GM19351 (cell line): ENCODE measurements around the gene MYO7A.

Source experiments
- ATAC-seq: cut with Tn5 transposase; IDR thresholded peaks from one replicate; pipeline ENCODE4 v1.9.1; 2021; ENCODE audit warnings: mild to moderate bottlenecking, moderate library complexity; ENCODE audit not compliant: unreplicated experiment

Gene MYO7A

DNA sequence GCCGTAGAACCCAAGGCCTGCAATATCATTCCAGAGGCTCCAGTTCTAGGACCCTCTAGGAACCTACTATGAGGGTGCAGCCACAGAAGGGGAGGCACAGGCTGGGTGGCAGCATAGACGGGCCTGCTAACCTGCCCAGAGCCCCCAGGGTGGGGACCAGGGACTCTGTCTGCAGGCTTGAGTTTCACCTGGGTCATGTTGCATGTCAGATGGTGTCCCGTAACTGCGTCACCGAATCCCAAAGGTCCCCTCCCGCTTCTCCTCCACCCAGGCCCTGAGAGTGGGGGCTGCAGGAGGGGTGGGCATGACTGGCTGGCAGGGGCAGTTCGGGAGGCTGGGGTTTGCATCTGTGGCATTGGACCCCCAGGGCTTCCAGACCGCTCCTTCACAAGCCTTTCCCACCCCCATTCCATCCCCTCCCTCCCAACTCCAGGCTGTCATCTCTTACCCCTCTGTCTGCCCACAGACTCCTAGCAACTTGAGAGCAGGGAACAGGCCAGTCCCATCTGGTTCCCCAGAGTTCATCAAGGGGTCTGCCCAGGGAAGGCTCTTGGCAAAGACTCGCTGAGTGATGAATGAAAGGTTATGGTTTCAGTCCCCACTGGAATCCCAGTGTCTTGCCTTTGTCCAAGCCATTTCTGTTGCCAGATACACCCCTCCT is 16.3 kb downstream of the MYO7A start:
- ATAC-seq = no peak

DNA sequence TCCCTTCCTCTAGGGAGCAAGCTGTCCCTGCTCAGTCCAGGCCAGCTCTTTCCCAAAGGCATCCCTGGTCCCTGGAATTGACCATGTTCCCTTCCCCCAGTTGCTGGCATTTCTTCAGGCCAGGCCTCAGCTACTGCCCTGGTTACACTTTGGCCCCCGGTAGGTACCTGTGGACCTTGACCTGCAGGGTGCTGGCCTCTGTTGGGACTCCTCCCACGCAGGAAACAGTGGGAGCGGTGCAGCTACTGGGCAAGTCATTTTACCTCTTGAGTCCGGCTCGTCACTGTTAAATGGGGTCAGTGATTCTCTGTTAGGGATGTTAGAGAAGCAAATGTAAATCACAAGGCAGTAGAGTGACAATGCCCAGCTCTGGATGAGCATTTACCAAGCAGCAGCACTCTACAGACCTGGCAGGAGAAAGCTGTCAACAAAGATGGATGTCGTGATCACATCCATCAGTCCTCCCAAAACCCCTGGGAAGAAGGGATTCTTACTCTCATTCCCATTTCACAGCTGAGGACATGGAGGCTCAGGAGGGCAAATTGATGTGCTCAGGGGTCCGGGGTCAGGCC is 16.9 kb downstream of the MYO7A start:
- ATAC-seq = no peak

DNA sequence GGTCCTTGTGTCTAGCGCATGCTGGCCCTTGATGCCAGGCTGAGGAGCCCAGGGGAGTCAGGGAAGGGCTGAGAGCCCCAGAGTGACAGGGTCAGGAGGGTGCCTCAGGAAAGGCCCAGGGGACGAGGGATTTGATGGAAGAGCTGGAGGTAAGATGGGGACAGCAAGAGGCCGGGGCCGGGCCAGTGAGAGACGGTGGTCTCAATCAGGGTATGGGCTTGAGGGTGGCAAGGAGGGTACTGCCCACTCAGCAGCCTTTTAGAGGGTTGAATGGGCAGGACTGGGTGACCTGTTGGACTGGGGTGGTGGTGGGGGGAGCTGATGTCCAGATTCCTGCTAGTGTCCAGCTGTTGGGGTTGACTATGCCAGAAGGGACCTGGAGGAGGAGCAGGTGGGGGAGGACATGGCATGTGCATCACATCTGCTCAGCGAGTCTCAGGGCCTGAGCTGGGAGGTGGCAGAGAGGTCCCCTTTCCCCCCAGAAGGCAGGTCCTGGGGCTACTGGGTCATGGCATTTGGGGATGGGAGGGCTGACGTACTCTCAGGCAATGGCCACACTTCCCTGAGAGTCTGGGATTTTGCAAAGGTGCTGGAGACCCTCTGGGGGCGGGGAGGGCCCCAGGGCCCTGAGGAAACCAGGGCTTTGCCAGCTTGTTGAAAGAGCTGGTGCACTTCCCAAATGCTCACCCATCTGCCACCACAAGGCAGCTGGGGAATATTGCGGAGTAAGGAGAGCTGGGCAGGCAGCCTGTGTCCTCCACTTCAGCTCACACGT is 18.4 kb downstream of the MYO7A start:
- no peak for ATAC-seq

DNA sequence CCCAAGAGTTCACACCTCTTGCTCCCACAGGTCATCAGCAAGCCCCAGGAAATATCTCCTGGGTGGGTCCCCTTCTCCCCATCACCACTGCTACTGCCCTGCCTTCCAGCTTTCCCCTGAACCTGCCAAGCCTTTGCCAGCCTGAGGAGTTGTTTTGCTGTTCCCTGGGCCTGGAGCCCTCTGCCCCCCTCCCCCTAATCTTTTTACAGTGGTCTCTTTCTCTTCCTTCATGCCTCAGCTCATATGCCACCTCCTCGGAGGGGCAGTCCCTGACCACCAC is 18.9 kb downstream of the MYO7A start:
- ATAC-seq = no peak

DNA sequence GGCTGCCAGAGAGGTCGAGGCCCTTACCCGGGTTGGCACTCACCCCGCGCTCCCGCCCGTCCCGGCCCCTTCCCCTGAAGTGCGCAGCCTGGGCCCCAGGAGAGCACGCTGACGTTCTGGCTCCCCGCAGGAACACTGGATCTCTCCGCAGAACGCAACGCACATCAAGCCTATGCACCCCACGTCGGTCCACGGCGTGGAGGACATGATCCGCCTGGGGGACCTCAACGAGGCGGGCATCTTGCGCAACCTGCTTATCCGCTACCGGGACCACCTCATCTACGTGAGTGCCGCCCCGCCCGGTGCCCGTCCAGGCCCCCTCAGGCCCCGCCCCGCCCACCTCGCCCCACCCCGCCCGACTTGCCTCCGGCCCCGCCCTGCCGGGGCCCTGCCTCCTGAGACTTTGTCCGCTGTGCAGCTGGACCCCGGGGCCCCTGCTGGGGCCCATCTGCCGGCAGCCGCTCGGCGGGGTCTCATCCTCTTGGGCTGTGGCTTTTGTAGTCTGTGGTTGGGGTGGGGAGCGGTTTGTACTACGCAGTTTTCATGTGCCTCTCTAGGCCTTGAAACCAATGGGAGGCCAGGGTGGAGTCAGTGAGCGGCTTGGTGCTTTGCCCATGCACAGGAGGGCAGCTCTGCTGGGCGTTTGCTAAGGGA is 19.7 kb downstream of the MYO7A start:
- no peak for ATAC-seq

DNA sequence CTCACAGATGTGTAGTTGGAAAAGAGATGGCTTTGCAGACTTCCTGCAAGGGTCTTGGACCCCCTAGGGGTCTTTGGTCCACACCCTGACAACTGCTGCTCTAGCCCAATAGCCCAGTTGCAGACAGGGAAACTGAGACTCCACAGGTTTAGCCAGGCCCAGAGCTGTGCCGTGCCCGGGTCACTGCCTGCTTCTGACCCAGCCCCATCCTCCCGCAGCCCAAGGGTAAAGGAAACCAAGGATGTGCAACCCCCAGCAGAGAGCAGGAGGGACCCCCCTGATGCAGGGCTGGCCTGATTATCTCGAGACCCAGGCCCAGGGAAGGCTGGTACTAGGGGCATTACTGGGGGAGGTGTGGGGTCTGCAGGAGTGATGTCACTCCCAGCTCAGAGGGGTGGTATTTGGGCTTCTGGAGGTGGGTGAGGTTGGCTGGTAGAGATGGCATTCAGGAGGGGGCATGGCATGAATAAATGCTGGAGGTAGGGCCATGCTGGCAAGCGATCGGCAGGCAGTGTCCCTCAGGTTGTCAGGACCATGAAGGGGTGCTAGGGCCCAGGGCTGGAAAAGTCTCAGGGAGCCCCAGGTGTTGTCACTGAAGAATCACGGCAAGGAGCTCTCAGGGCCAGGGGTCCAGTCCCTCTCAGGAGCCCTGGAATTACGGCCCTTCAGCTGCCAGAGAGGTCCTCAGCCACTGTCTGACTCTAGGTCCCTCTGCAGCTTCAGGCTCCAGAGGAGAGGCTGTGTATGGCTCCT is 21.1 kb downstream of the MYO7A start:
- no peak for ATAC-seq

DNA sequence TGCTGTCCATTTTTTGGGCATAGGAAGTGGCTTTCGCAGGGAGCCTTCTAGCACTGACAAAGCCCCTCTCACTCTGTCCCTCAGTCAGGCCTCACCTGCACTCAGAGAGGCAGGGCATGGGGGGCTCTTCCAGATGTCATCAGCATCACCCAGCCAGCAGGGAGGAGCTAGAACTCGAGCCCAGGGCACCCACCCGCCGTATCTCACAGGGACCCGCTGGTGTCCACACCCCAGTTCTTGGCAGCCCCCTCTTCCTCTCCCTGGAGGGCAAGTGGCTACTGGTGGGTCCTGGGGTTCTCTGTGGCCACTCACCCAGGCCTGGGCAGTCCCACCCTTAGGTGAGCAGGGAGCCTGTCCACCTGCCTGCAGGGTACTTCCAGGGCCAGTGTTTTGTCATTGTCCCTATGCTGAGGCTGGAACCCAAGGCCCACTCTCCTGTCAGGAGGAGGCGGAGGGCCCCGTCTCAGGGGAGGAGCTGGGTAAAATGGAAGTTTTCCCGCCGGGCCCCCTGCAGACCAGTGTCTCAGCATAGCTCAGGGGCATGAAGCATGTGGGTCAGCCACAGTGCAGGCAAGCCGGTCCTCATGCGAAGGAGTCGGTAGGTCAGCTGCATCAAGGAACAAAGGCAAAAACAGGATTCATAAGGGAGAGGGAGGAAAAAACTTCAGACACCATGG is 21.8 kb downstream of the MYO7A start:
- no peak for ATAC-seq

DNA sequence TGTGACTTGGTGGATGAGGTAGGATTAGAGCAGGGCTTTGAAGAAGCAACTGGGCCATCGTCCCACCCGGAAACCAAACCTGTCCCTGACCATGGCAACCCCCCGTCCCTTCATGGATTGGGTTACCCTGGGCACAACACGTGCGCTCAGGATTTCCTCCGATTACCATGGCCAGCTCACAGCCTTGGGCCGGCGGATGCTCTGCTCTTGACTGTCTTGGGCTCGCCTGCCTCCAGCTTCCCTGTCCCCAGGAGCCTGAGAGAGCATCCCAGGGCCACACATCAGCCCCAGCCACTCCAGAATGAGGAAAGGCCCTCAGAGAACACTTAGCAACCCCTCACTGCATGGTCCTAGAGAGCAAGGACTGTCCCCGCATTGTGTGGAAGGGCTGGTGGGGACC is 22.8 kb downstream of the MYO7A start:
- ATAC-seq = no peak

DNA sequence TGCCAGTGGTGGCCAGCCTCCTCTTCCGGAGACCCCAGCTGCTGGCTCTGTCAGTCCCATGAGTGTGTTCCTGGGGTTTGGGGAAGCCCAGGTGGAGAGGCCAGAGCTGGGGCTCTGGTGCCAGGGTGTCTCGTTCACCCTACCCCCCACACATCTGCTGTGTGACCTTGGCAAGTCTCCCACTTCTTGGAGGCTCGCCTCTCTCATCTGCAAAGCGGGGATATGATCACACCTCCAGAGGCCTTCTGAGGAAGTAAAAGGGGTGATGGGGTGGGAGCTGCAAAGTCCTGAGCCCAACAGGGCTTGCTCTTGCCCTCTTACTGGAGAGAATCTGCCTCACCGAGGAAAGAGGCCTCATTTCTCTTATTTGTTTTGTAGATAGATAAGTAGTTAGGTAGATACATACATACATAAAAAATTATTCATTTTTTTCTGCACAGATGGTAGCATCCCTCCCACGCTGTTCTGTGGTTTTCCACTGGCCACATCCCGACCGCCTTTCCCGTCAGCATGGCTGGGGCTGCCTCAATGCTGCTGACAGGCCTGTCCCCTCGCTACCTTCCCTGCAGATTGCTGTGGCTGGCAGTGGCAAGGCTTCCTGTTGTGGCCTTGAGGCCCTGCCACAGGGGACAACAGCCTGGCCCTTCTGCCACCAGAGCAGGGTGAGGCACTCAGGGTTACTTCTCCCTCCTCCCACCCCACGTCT is 23.9 kb downstream of the MYO7A start:
- no peak for ATAC-seq

DNA sequence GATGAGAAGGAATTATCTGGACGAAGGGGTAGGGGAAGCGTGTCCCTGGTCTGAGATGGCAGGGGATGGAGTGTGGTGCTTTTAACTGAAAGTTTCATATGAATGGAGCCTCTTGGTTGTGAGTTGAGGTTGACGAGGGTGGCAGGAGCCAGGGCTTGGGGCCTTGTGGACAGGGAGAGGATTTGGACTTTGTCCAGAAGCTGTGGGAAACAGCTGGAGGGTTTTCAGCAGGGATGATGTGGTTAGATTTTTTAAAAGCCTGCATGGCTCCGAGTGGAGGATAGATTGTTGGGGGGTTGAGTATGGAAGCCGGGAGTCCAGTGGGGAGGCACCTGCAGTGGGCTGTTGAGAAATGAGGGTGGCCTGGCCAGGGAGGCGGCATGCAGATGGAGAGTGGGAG is 24.8 kb downstream of the MYO7A start:
- no peak for ATAC-seq

DNA sequence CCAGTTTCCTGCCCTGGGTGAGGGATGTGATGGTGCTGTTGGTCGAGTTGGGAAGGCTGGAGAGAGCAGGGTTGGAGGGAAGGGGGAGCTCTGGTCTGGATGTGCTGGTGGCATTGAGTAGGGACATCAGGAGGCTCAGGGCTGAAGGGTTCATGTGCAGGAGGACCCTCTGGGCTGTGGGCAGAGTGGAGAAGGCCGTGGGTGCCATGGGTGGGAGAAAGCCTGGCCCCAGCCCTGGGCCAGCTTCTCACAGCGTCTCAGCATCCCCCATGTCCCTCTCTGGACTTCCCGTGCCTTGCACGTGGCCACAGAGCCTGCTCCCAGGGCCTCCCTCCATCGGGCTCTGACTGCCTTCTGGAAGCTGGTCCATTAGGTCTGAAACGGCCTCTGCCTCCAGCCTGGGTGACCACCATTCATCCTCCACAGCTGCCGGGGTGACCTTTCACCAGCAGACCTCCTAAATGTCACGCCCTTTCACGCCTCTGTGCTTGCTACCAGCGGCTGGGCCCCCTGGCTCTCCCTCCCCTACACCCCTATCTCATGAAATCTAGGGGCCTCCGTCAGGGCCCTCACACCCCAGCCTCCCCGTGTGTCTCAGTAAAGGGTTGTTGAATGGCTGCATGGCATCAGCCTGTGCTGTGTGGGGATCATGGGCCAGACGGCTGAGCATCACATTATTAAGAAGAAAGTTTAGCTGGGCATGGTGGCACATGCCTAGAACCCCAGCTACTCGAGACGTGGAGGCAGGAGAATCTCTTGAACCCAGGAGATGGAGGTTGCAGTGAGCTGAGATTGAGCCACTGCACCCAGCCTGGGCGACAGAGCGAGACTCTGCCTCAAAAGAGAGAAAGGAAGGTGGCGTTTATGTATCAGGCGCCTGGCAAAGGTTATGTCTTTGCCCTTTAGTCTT is 25.5 kb downstream of the MYO7A start:
- ATAC-seq = no peak

DNA sequence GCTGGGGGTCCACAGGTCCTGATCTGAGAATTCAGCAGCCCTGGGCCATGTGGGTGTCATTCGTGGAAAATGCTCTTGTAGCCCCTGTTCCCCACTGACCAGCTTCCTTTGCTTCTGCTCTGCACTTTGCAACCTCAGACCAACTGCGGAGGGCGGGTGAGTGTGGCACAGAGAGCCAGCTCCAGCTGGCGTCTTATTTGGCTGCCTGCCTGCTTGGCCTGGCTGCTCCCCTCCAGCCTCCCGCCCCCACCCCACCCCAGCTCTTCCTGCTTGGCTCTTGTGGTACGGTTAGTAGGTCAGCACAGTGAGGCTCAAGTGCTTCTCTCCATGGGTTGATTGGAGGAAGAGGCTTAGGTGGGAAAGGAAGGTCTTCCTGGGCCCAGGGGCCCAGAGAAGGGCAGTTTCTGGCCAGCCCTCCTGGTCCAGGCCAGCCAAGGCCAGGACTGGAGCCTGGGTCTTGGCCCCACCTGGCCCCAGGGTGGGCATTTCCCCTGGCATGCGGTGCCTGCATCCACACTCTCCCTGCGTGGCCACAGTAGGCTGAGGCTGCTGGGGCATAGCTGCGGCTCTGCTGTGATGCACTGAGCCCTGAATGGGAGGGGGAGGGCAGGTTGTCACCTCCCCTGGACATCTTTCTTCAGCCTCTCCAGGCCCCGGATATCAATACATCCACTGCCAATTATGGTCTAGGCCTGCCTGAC is 26.5 kb downstream of the MYO7A start:
- no peak for ATAC-seq

DNA sequence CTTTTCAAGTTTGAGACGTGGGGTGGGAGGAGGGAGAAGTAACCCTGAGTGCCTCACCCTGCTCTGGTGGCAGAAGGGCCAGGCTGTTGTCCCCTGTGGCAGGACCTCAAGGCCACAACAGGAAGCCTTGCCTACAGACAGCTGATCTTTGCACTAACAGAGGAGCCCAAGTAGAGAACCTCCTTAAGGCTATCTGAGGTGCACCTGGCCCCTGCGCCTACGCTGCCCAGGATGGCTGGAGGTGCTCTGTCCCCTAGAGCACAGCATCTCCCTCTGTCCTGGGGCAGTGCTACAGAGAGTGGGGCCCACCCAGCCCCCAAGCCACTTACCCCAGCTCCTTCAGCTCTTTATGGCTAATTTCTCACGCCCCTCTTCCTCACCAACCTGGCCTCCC is 27.0 kb downstream of the MYO7A start:
- no peak for ATAC-seq

DNA sequence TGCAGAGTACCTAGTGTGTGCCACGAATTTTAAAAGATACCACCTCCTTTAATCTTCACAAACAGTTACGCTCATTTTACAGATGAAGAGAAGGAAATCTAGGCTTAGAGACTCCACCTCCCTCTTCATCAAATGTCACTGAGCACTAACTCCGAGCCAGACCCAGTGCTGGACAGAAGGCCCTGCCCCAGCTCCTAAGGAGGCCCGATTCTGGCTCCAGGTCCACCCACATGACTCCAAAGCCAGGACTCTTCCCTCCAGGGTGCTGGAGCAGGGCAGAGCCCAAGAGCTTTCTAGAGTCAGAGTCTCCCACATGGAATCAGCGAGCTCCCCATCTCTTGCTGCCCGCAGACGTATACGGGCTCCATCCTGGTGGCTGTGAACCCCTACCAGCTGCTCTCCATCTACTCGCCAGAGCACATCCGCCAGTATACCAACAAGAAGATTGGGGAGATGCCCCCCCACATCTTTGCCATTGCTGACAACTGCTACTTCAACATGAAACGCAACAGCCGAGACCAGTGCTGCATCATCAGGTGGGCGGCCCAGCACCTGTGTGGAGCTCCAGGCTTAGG is 27.6 kb downstream of the MYO7A start:
- ATAC-seq = no peak

DNA sequence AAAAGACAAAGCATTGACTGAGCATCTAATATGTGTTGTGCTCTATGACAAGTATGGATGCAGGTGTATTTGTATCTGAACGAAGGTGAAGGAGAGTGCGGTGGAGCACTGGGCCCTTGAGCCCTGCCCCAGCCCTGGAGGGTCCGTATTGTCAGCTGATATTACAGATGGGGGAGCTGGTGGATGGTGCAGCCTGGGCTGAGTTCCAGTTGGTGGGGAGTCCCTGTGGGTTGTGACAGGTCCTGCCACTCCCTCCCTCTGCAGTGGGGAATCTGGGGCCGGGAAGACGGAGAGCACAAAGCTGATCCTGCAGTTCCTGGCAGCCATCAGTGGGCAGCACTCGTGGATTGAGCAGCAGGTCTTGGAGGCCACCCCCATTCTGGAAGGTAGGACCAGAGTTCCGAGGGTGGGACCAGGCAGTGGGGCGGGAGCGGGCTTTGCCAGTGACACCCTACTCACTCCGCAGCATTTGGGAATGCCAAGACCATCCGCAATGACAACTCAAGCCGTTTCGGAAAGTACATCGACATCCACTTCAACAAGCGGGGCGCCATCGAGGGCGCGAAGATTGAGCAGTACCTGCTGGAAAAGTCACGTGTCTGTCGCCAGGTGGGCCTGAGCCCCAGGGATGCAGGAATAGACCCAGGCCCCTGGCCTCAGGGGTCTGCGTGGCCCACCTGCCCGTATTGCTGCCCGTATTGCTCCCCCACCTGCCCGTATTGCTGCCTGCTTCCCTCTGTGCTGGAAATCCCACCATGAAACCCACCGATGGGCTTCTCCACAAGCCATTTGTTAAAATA is 28.6 kb downstream of the MYO7A start:
- no peak for ATAC-seq

DNA sequence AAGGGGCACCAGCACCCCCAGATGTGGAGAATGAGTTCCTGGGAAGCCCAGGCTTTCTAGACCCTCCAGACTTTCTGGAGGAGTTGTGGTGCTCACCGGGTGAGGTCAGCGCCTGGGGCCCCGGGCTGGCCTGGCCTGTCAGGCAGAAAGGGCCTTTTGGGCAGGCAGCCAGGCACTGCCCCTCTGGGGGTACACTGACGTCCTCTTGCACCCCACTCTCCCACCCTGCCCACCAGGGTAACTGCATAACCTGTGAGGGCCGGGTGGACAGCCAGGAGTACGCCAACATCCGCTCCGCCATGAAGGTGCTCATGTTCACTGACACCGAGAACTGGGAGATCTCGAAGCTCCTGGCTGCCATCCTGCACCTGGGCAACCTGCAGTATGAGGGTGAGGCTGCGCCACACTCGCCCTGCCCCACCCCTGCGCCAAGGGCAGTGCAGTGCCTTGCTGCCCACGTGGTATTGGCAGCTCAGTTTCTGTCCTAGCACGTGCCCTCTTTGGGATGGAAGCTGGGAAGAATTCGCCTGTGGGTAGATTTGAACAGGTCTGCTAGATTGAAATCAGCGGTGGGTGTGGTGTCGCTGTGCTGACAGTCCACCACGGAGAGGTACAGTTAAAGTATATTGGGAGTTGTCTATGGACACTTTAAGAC is 30.1 kb downstream of the MYO7A start:
- ATAC-seq = no peak
